ENCODE measurements around the gene MRPL19.

Gene MRPL19

GRCh38 chr2:75607988-75608683 is 38.4 kb upstream of the MRPL19 start:
- no peak for TF ChIP-seq CTCF (IDR thresholded peaks at IDR 0.05; ENCODE audit: borderline replicate concordance, control extremely low read depth, extremely low read depth, insufficient read depth, missing control alignments)
- in situ Hi-C loops (cut with MboI; ENCODE audit: low sequenced_read_pairs, unreplicated experiment), result loop anchor here (10.0 to 25.0 kb wide), 2 partner anchors 143 to 696 kb away; no protein-coding TSS in a partner anchor
- DNase-seq (ENCODE audit: low spot score), result no peak

GRCh38 chr2:75608684-75609333 is 37.8 kb upstream of the MRPL19 start:
- in situ Hi-C loops (cut with MboI; ENCODE audit: low sequenced_read_pairs, unreplicated experiment), result loop anchor here (10.0 to 25.0 kb wide), 2 partner anchors 144 to 697 kb away; no protein-coding TSS in a partner anchor
- peak; percentile 96 for TF ChIP-seq CTCF (IDR thresholded peaks at IDR 0.05; ENCODE audit: borderline replicate concordance, control extremely low read depth, extremely low read depth, insufficient read depth, missing control alignments)
- DNase-seq (ENCODE audit: low spot score), result peak; percentile 81

GRCh38 chr2:75609334-75609689 is 37.3 kb upstream of the MRPL19 start:
- DNase-seq (ENCODE audit: low spot score), result no peak
- in situ Hi-C loops (cut with MboI; ENCODE audit: low sequenced_read_pairs, unreplicated experiment), result loop anchor here (10.0 to 25.0 kb wide), 2 partner anchors 145 to 697 kb away; no protein-coding TSS in a partner anchor
- TF ChIP-seq CTCF (IDR thresholded peaks at IDR 0.05; ENCODE audit: borderline replicate concordance, control extremely low read depth, extremely low read depth, insufficient read depth, missing control alignments), result no peak

- no peak for TF ChIP-seq CTCF (IDR thresholded peaks at IDR 0.05; ENCODE audit: borderline replicate concordance, control extremely low read depth, extremely low read depth, insufficient read depth, missing control alignments)
- in situ Hi-C loops (cut with MboI; ENCODE audit: low sequenced_read_pairs, unreplicated experiment), result loop anchor here (10.0 to 25.0 kb wide), 3 partner anchors 145 to 698 kb away; no protein-coding TSS in a partner anchor
These were observed 36.6 kb upstream of the MRPL19 start for GRCh38 chr2:75609937-75610508.

GRCh38 chr2:75610671-75611070 is 35.9 kb upstream of the MRPL19 start:
- no peak for DNase-seq (ENCODE audit: low spot score)
- in situ Hi-C loops (cut with MboI; ENCODE audit: low sequenced_read_pairs, unreplicated experiment), result loop anchor here (10.0 to 25.0 kb wide), 2 partner anchors 556 to 698 kb away; no protein-coding TSS in a partner anchor
- TF ChIP-seq CTCF (IDR thresholded peaks at IDR 0.05; ENCODE audit: borderline replicate concordance, control extremely low read depth, extremely low read depth, insufficient read depth, missing control alignments), result no peak

More at GRCh38 chr2:75609937-75610508, 36.6 kb upstream of the MRPL19 start:
- DNase-seq (ENCODE audit: low spot score), result no peak

- no peak for DNase-seq (ENCODE audit: low spot score)
- in situ Hi-C loops (cut with MboI; ENCODE audit: low sequenced_read_pairs, unreplicated experiment), result loop anchor here (10.0 to 25.0 kb wide), 2 partner anchors 557 to 700 kb away; no protein-coding TSS in a partner anchor
- TF ChIP-seq CTCF (IDR thresholded peaks at IDR 0.05; ENCODE audit: borderline replicate concordance, control extremely low read depth, extremely low read depth, insufficient read depth, missing control alignments), result no peak
These were observed 34.3 kb upstream of the MRPL19 start for GRCh38 chr2:75612108-75612861.
